GM18499 (cell line): Measurements from ENCODE around the gene HTR3E.
"Not testable (repeated sequence)": the region's sequence is repeated elsewhere in the genome, so short reads cannot be mapped to it uniquely, and the experiment has no call there.

Source experiments
- ATAC-seq: cut with Tn5 transposase; IDR thresholded peaks from one replicate; pipeline ENCODE4 v1.9.1; 2021; ENCODE audit warnings: moderate number of reproducible peaks; ENCODE audit not compliant: insufficient read depth, unreplicated experiment

The HTR3E gene

GRCh38 chr3:184149770-184150169 lies 52.9 kb downstream of the HTR3E start:
- not testable (repeated sequence) for ATAC-seq

DNA sequence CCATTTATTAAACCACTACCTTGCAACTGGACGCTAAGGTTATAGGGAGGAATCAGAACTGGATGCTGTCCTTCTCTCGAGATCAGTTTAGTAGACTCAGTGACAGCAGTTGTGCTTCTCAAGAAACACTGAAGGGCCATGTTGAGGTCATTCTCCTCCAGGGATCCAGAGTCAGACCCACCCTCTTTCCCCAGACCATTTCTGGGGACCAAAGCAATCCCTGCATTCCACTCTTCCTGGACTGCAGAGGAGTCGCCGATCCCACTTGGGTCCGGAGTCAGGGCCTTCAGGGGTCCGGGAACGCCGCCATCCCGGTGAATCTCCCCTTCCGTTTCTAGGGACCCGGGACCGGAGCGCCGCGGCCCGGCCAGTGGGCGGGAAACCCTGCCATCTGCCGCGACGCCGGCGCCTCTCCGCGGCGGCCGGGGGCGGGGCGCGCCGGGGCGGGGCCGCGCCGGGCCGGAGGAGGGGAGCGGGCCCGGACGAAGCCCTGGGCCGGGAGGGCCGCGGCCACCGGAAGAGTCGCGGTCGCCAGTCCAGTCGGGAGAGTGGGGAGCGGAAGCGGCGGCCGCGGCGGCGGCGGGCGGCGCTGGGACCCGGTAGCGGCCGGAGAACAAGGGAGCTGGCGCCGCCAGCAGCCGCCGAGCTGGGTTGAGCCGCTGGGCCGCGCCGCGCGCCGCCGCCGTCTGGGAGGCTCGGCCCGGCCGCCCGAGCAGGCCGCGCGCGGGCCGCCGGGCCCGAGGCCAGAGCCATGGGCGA lies 58.2 kb downstream of the HTR3E start, which contains the start of gene DVL3:
TSS of gene DVL3 (plus strand) at position 493 of the 759 bp plus-strand sequence. CDS start at position 752, 259 bp downstream.
- ATAC-seq = no peak

- no peak for ATAC-seq
Measured at GRCh38 chr3:184155644-184156521, 59.0 kb downstream of the HTR3E start.

DNA sequence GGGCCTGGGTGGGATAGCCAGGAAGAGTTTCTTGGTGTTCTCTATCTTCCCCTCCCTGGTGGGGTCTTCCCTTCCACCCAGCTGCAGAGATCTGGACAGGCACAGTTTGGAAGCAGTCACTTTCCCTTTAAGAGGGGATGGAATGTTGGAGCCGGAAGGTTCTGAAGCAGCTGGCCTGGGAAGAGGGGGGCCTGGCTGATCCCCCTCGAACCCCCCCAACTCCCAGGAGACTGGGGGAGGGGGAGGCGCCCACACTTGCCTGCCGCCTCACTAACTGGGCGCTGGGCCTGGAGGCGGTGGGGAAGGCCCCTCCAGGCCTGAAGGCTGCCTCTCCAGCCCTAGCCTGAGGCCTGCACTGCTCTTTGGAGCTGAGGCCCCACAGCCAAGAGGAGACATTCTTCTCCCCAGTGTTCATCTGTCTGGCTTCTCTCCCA lies 59.7 kb downstream of the HTR3E start:
- ATAC-seq = no peak
